Measurements from ENCODE around the gene SSBP3. TPM values are rescaled to one million over a fixed set of nuclear protein-coding genes. Genes with fewer than 3 reads are reported as not detected.

Gene SSBP3
- total RNA-seq, 3 donors from 2014 or later = 21.3 to 28.0 (median 25.6) TPM

- H3K27me3 ChIP-seq = no peaks in the 10 kb centered on the region
- H3K27ac ChIP-seq = peak overlapping the region; percentile 27 to 70
- DNase-seq (ENCODE audit: low spot score in 2 of 2) = no peak
- H3K9me3 ChIP-seq = no peaks in the 10 kb centered on the region
- H3K36me3 ChIP-seq = no peaks in the 10 kb centered on the region
- TF ChIP-seq POLR2AphosphoS5 (IDR thresholded peaks at IDR 0.05) = no peak
- no peak for TF ChIP-seq POLR2A (IDR thresholded peaks at IDR 0.05)
- TF ChIP-seq, protein P1, sequence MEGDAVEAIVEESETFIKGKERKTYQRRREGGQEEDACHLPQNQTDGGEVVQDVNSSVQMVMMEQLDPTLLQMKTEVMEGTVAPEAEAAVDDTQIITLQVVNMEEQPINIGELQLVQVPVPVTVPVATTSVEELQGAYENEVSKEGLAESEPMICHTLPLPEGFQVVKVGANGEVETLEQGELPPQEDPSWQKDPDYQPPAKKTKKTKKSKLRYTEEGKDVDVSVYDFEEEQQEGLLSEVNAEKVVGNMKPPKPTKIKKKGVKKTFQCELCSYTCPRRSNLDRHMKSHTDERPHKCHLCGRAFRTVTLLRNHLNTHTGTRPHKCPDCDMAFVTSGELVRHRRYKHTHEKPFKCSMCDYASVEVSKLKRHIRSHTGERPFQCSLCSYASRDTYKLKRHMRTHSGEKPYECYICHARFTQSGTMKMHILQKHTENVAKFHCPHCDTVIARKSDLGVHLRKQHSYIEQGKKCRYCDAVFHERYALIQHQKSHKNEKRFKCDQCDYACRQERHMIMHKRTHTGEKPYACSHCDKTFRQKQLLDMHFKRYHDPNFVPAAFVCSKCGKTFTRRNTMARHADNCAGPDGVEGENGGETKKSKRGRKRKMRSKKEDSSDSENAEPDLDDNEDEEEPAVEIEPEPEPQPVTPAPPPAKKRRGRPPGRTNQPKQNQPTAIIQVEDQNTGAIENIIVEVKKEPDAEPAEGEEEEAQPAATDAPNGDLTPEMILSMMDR (IDR thresholded peaks at IDR 0.05) = no peak
- H3K4me3 ChIP-seq = no peak overlapping the region
- intact Hi-C loops (cut with DNase I; ENCODE audit: low total_unique reads) = no loop called here
- peaks cover 0 to 22% of the 10 kb centered on the region in 2 donors for H3K4me1 ChIP-seq
Measured at GRCh38 chr1:54331843-54332463, 74.2 kb downstream of the SSBP3 start.

GRCh38 chr1:54331091-54331772 is 75.0 kb downstream of the SSBP3 start:
- no peak for DNase-seq (ENCODE audit: low spot score in 2 of 2)
- no peaks in the 10 kb centered on the region for H3K9me3 ChIP-seq
- no peak for TF ChIP-seq POLR2A (IDR thresholded peaks at IDR 0.05)
- no peak for TF ChIP-seq POLR2AphosphoS5 (IDR thresholded peaks at IDR 0.05)
- TF ChIP-seq, protein P1 (IDR thresholded peaks at IDR 0.05) = no peak
- no peak overlapping the region for H3K4me3 ChIP-seq
- H3K4me1 ChIP-seq = peaks cover 0 to 22% of the 10 kb centered on the region in 2 donors
- no peaks in the 10 kb centered on the region for H3K27me3 ChIP-seq
- H3K36me3 ChIP-seq = no peaks in the 10 kb centered on the region
- H3K27ac ChIP-seq = peak overlapping the region; percentile 27 to 70
- intact Hi-C loops (cut with DNase I; ENCODE audit: low total_unique reads) = no loop called here

DNA sequence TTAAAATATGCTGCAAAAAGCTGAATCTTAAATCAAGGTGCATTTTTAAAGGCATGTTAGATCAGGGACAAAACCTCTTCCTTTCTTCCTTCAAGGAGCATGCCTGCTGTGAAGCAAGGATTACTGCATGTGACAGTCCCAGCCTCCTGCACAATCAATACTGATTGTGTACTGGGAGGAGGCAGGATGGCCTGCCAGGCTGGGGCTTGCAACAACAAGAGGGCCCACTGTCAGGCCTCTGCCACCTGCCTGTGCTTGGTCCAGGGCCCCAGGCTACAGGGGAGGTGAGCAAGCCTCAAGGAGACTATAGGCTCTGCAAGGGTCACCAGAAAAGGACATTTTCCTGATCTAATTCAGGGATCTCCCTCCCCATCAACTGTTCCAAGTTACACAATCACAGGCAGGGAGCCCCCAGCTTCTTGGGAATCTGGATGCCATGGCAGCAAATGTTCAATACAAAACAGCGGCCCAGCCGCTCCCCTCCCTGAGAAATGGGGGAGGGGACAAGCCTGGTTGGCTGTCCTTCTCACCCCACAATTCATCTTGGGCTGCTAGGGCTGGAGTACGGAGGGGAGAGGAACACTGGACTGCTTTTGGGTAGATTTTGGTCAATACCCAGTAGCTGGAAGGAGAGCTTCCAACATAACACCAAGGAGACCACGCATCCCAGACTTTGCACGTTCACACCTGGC is 76.7 kb downstream of the SSBP3 start:
- peaks cover 2 to 22% of the 10 kb centered on the region in 2 donors for H3K4me1 ChIP-seq
- no peak overlapping the region for H3K4me3 ChIP-seq
- TF ChIP-seq POLR2A (IDR thresholded peaks at IDR 0.05) (no peak), POLR2AphosphoS5 (IDR thresholded peaks at IDR 0.05) (peak in 1 of 3 donors; percentile 59)
- intact Hi-C loops (cut with DNase I; ENCODE audit: low total_unique reads) = no loop called here
- H3K36me3 ChIP-seq = no peaks in the 10 kb centered on the region
- H3K27ac ChIP-seq = peak overlapping the region in 1 of 2 donors; percentile 20
- DNase-seq (ENCODE audit: low spot score in 2 of 2) = no peak
- no peaks in the 10 kb centered on the region for H3K9me3 ChIP-seq
- H3K27me3 ChIP-seq = no peaks in the 10 kb centered on the region

- Histone ChIP-seq H3K27me3 (no peaks in the 10 kb centered on the region), H3K27ac (peak overlapping the region; percentile 42 to 90), H3K4me1 (peaks cover 15 to 32% of the 10 kb centered on the region in 2 donors), H3K36me3 (no peaks in the 10 kb centered on the region), H3K9me3 (no peaks in the 10 kb centered on the region), H3K4me3 (no peak overlapping the region)
- TF ChIP-seq POLR2A (IDR thresholded peaks at IDR 0.05) = no peak
- TF ChIP-seq, protein P1 (IDR thresholded peaks at IDR 0.05) = no peak
- TF ChIP-seq POLR2AphosphoS5 (IDR thresholded peaks at IDR 0.05) = no peak
- DNase-seq (ENCODE audit: low spot score in 2 of 2) = no peak
- intact Hi-C loops (cut with DNase I; ENCODE audit: low total_unique reads) = no loop called here
Measured at GRCh38 chr1:54328066-54328636, 78.0 kb downstream of the SSBP3 start.

DNA sequence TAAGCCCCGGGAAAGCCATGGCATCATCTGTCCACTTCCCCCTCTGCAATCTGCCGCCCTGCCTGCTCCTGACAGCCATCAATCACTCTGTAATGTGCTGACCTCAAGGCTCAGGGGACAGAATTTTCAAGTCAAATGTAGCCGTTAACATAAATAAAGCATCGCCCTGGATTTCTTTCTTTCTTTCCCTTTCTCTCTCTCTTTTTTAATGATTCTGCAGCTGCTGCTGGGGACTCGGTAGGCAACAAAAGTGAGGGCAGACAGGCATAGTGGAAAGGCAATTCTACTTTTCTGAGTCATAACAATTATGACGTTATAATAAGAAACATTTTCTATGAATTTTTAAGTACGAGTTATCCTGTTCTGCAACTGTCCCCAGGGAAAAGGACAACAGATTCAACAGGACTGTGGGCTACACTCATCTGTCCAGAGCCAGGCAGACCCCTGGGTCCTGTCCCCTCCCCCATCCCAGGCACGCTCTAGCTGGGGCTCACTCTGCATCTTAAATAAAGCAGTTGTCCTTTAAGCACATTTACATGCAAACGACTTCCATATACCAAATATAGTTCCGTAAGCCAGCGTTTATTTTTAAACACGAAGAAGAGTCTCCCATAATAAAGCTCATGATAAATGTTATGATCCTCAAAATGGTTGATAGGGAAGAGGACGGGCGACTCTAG is 78.7 kb downstream of the SSBP3 start:
- no peak for DNase-seq (ENCODE audit: low spot score in 2 of 2)
- TF ChIP-seq POLR2A (IDR thresholded peaks at IDR 0.05) (no peak), POLR2AphosphoS5 (IDR thresholded peaks at IDR 0.05) (no peak)
- TF ChIP-seq, protein P1 (IDR thresholded peaks at IDR 0.05) = no peak
- Histone ChIP-seq H3K4me1 (peaks cover 19 to 31% of the 10 kb centered on the region in 2 donors), H3K9me3 (no peaks in the 10 kb centered on the region), H3K27me3 (no peaks in the 10 kb centered on the region), H3K4me3 (no peak overlapping the region), H3K27ac (peak overlapping the region; percentile 42 to 90), H3K36me3 (no peaks in the 10 kb centered on the region)
- intact Hi-C loops (cut with DNase I; ENCODE audit: low total_unique reads) = no loop called here

Data from breast epithelium (tissue), 4 donors.